ENCODE results near the gene LDB3.

Gene LDB3

GRCh38 chr10:86730227-86730626 lies 61.9 kb downstream of the LDB3 start:
- Histone ChIP-seq H3K9me3 (ENCODE audit: low read length) (no peaks in the 10 kb centered on the region), H3K4me2 (ENCODE audit: low read length) (no peak overlapping the region), H3K9me2 (ENCODE audit: low read depth, low read length) (no peaks in the 10 kb centered on the region), H3K4me1 (ENCODE audit: insufficient read depth, low read length, severe bottlenecking) (no peaks in the 10 kb centered on the region), H3K36me3 (ENCODE audit: insufficient read depth, low read length) (no peaks in the 10 kb centered on the region), H3F3A (ENCODE audit: insufficient read depth, low read length) (no peaks in the 10 kb centered on the region), H3K9ac (ENCODE audit: low read length) (no peak overlapping the region), H3K4me3 (ENCODE audit: low read depth, low read length, poor library complexity, severe bottlenecking) (no peak overlapping the region), H3K27me3 (ENCODE audit: insufficient read depth, low read length) (no peaks in the 10 kb centered on the region; the same call in 1 of the 2 replicates), H2AFZ (ENCODE audit: low read length) (no peak overlapping the region), H4K20me1 (ENCODE audit: insufficient read depth, low read length) (no peaks in the 10 kb centered on the region), H3K79me2 (ENCODE audit: insufficient read depth, low read length) (no peaks in the 10 kb centered on the region), H3K27ac (ENCODE audit: low read depth, low read length, poor library complexity, severe bottlenecking) (no peak overlapping the region)
- no peak for TF ChIP-seq CTCF (IDR thresholded peaks at IDR 0.05; ENCODE audit: low read length)
- TF ChIP-seq EZH2 (IDR thresholded peaks at IDR 0.05; ENCODE audit: borderline replicate concordance, low read length) = no peak

- Histone ChIP-seq H3K9me3 (ENCODE audit: low read length) (no peaks in the 10 kb centered on the region), H3K36me3 (ENCODE audit: insufficient read depth, low read length) (no peaks in the 10 kb centered on the region), H3K27ac (ENCODE audit: low read depth, low read length, poor library complexity, severe bottlenecking) (no peak overlapping the region), H2AFZ (ENCODE audit: low read length) (no peak overlapping the region), H3K79me2 (ENCODE audit: insufficient read depth, low read length) (no peaks in the 10 kb centered on the region), H3K4me2 (ENCODE audit: low read length) (no peak overlapping the region), H3K4me1 (ENCODE audit: insufficient read depth, low read length, severe bottlenecking) (no peaks in the 10 kb centered on the region), H3K27me3 (ENCODE audit: insufficient read depth, low read length) (no peaks in the 10 kb centered on the region; the same call in 1 of the 2 replicates), H3K4me3 (ENCODE audit: low read depth, low read length, poor library complexity, severe bottlenecking) (no peak overlapping the region), H3K9ac (ENCODE audit: low read length) (no peak overlapping the region), H3K9me2 (ENCODE audit: low read depth, low read length) (no peaks in the 10 kb centered on the region), H4K20me1 (ENCODE audit: insufficient read depth, low read length) (no peaks in the 10 kb centered on the region), H3F3A (ENCODE audit: insufficient read depth, low read length) (no peaks in the 10 kb centered on the region)
- TF ChIP-seq CTCF (IDR thresholded peaks at IDR 0.05; ENCODE audit: low read length) (no peak), EZH2 (IDR thresholded peaks at IDR 0.05; ENCODE audit: borderline replicate concordance, low read length) (no peak)
Observed at GRCh38 chr10:86732771-86733170, 64.5 kb downstream of the LDB3 start.

GRCh38 chr10:86733260-86733671 lies 65.0 kb downstream of the LDB3 start:
- no peaks in the 10 kb centered on the region for H3K4me1 ChIP-seq (ENCODE audit: insufficient read depth, low read length, severe bottlenecking)
- no peaks in the 10 kb centered on the region for H3F3A ChIP-seq (ENCODE audit: insufficient read depth, low read length)
- no peak overlapping the region for H2AFZ ChIP-seq (ENCODE audit: low read length)
- TF ChIP-seq CTCF (IDR thresholded peaks at IDR 0.05; ENCODE audit: low read length) = no peak
- TF ChIP-seq EZH2 (IDR thresholded peaks at IDR 0.05; ENCODE audit: borderline replicate concordance, low read length) = no peak
- H3K9ac ChIP-seq (ENCODE audit: low read length) = no peak overlapping the region
- no peaks in the 10 kb centered on the region for H3K36me3 ChIP-seq (ENCODE audit: insufficient read depth, low read length)
- H3K27ac ChIP-seq (ENCODE audit: low read depth, low read length, poor library complexity, severe bottlenecking) = no peak overlapping the region
- no peaks in the 10 kb centered on the region; the same call in 1 of the 2 replicates for H3K27me3 ChIP-seq (ENCODE audit: insufficient read depth, low read length)
- H3K9me3 ChIP-seq (ENCODE audit: low read length) = no peaks in the 10 kb centered on the region
- H3K4me3 ChIP-seq (ENCODE audit: low read depth, low read length, poor library complexity, severe bottlenecking) = no peak overlapping the region
- H4K20me1 ChIP-seq (ENCODE audit: insufficient read depth, low read length) = no peaks in the 10 kb centered on the region
- H3K79me2 ChIP-seq (ENCODE audit: insufficient read depth, low read length) = no peaks in the 10 kb centered on the region
- H3K9me2 ChIP-seq (ENCODE audit: low read depth, low read length) = no peaks in the 10 kb centered on the region
- no peak overlapping the region for H3K4me2 ChIP-seq (ENCODE audit: low read length)

Measured in OCI-LY1 (cell line).